ENCODE results near the gene C16orf78.
A peak's percentile ranks its signal among the peaks of the same experiment; 100 is the strongest.
"Not testable (repeated sequence)": the region's sequence is repeated elsewhere in the genome, so short reads cannot be mapped to it uniquely, and the experiment has no call there.

The C16orf78 gene

GRCh38 chr16:49348408-49349176, 25.0 kb upstream of the C16orf78 start:
- intact Hi-C loops (cut with DNase I), result no loop called here

GRCh38 chr16:49349446-49350168, 24.0 kb upstream of the C16orf78 start:
- no peak for DNase-seq
- intact Hi-C loops (cut with DNase I), result loop anchor here (1.0 kb wide), 2 partner anchors 515 to 662 kb away; no protein-coding TSS in a partner anchor

More at GRCh38 chr16:49348408-49349176, 25.0 kb upstream of the C16orf78 start:
- DNase-seq, result no peak

GRCh38 chr16:49350265-49351095, 23.1 kb upstream of the C16orf78 start:
- peak; percentile 60 to 97 (median 82) for DNase-seq
- intact Hi-C loops (cut with DNase I), result loop anchor here (1.0 kb wide), 2 partner anchors 516 to 663 kb away; no protein-coding TSS in a partner anchor

GRCh38 chr16:49351096-49351487, 22.5 kb upstream of the C16orf78 start:
- DNase-seq, result no peak
- intact Hi-C loops (cut with DNase I), result no loop called here

GRCh38 chr16:49352892-49353291, 20.7 kb upstream of the C16orf78 start:
- intact Hi-C loops (cut with DNase I), result no loop called here
- DNase-seq, result no peak

GRCh38 chr16:49353680-49354079, 19.9 kb upstream of the C16orf78 start:
- intact Hi-C loops (cut with DNase I), result no loop called here

GRCh38 chr16:49354101-49354500, 19.5 kb upstream of the C16orf78 start:
- intact Hi-C loops (cut with DNase I), result no loop called here
- no peak for DNase-seq

More at GRCh38 chr16:49353680-49354079, 19.9 kb upstream of the C16orf78 start:
- no peak for DNase-seq

- no peak for DNase-seq
- intact Hi-C loops (cut with DNase I), result no loop called here
These were observed 18.6 kb upstream of the C16orf78 start for GRCh38 chr16:49354991-49355390.

- intact Hi-C loops (cut with DNase I), result no loop called here
- no peak for DNase-seq
These were observed 17.5 kb upstream of the C16orf78 start for GRCh38 chr16:49355933-49356665.

GRCh38 chr16:49356728-49357488, 16.7 kb upstream of the C16orf78 start:
- intact Hi-C loops (cut with DNase I), result no loop called here
- DNase-seq, result no peak

GRCh38 chr16:49359591-49359990, 14.0 kb upstream of the C16orf78 start:
- intact Hi-C loops (cut with DNase I), result no loop called here
- DNase-seq, result no peak

GRCh38 chr16:49361731-49362130, 11.9 kb upstream of the C16orf78 start:
- DNase-seq, result peak in 1 of 10 donors; percentile 52
- intact Hi-C loops (cut with DNase I), result not testable (repeated sequence)

GRCh38 chr16:49362230-49362629, 11.4 kb upstream of the C16orf78 start:
- intact Hi-C loops (cut with DNase I), result no loop called here
- DNase-seq, result no peak

GRCh38 chr16:49365711-49366509, 7.7 kb upstream of the C16orf78 start:
- intact Hi-C loops (cut with DNase I), result no loop called here
- DNase-seq, result no peak

- no peak for DNase-seq
- intact Hi-C loops (cut with DNase I), result no loop called here
These were observed 6.9 kb upstream of the C16orf78 start for GRCh38 chr16:49366669-49367068.

- intact Hi-C loops (cut with DNase I), result no loop called here
- DNase-seq, result peak in 1 of 10 donors; percentile 49
These were observed 3.7 kb upstream of the C16orf78 start for GRCh38 chr16:49369651-49370611.

- intact Hi-C loops (cut with DNase I), result no loop called here
These were observed 2.6 kb downstream of the C16orf78 start for GRCh38 chr16:49376206-49376605.

More at GRCh38 chr16:49376206-49376605, 2.6 kb downstream of the C16orf78 start:
- DNase-seq, result no peak

Measured in posterior cingulate gyrus (tissue), 11 donors.